Activated CD4-positive, alpha-beta T cell treated with anti-CD3 and anti-CD28 coated beads for 36 hours (primary cell): ENCODE measurements around the gene DLX3. TPM values are rescaled to one million over a fixed set of nuclear protein-coding genes. Genes with fewer than 3 reads are reported as not detected.

ENCODE experiments used
- ATAC-seq: fragments of 200-7000 bp; cut with Tn5 transposase; one replicate; pipeline ENCODE4 v1.10.0; 2021; ENCODE audit warnings: mild to moderate bottlenecking, moderate library complexity
- CTCF ChIA-PET: fragments of 350-600 bp; sonication (Branson Sonifier 250); formaldehyde crosslinking; loops from one replicate; lab custom pipeline; 2021; ENCODE audit warnings: antibody characterized with exemption; lab: Charles Lee
- POLR2A ChIA-PET: fragments of 350-600 bp; sonication (Branson Sonifier 250); formaldehyde crosslinking; loops from one replicate; lab custom pipeline; 2021; ENCODE audit warnings: antibody characterized with exemption, inconsistent platforms; lab: Charles Lee
- DNase-seq: peaks from one replicate; pipeline ENCODE4 v3.0.0-alpha.2; 2020
- H3K27ac Mint-ChIP-seq: one replicate; pipeline ENCODE4 v1.8.0; 2021; ENCODE audit warnings: mixed read lengths
- H3K27me3 Mint-ChIP-seq: one replicate; pipeline ENCODE4 v1.8.0; 2021; ENCODE audit warnings: mixed read lengths
- H3K36me3 Mint-ChIP-seq: one replicate; pipeline ENCODE4 v1.8.0; 2021; ENCODE audit warnings: low read depth, mixed read lengths
- H3K4me1 Mint-ChIP-seq: one replicate; pipeline ENCODE4 v1.8.0; 2021; ENCODE audit warnings: mixed read lengths
- H3K4me3 Mint-ChIP-seq: one replicate; pipeline ENCODE4 v1.8.0; 2021; ENCODE audit warnings: mild to moderate bottlenecking, moderate library complexity, mixed read lengths
- H3K9me3 Mint-ChIP-seq: one replicate; pipeline ENCODE4 v1.8.0; 2021; ENCODE audit warnings: low read depth, mixed read lengths
- intact Hi-C, 2 experiments: fragments of 100-400 bp; cut with DNase I in 1 of 2; cut with micrococcal nuclease in 1 of 2; formaldehyde crosslinking; loops; one replicate each; pipeline versions ENCODE4 v1.14.2 to v1.15.1; 2022 to 2024; cut with DNase I, micrococcal nuclease
- total RNA-seq, 2 experiments: library from RNA; stranded (reverse); gene quantifications; one replicate each; pipeline ENCODE4 v1.2.3, GENCODE V29; 2021

Gene DLX3
- total RNA-seq, 2 experiments from 2014 or later: 0.09 TPM; not detected in 1

DNA sequence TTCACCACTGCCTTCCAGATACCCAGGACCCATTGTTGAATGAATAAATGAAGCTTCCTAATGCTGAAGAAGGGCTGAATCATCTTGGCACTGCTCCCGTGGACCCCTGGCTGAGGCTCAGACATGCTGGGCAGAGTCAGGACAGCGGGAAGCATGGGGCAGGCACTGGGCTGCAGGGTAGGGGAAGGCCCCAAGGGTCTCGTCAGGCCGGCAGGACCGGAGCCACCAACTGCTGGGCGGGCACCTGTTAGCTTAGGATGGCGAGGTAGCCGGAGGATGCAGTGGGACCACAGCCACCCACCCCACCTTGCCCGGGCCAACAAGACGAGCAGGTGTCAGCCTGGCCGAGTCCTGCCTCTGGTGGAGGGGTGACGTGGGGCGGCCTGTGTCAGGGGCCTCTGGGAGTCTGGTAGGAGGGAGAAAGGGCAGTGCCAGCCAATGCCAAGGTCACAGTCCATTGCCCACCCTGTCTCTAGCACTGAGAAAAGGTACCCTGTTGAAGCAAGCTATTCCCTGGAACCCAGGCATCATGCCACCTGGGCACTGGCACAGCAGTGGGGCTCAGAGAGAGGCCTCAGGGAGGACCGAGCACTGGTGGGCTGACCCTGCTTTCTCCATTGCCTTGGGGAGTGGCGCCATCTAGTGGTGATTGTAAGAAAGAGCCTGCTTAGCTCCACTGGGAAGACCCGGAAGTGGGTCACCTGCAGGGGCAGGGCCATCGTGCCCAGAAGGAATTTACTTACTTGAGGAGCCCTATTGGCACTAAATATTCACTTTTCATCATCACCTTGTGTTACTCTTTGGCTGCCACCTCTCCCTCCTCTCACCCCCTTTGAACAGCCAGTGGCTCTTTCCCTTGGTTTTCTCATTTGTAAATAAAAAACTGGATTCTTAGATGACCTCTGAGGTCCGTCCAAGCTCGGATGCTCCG, 3.0 kb upstream of the DLX3 start:
- Mint-ChIP-seq H3K4me3 (no peak overlapping the region), H3K4me1 (peaks cover 23% of the 10 kb centered on the region), H3K27ac (no peak overlapping the region), H3K9me3 (no peaks in the 10 kb centered on the region), H3K36me3 (no peaks in the 10 kb centered on the region), H3K27me3 (peaks cover 56% of the 10 kb centered on the region)
- ChIA-PET POLR2A (interaction anchor here (0.6 to 1.1 kb wide), 5 partner anchors 8 to 1078 kb away, joined by 3 to 5 read pairs (median 3); no protein-coding TSS in a partner anchor), CTCF (interaction anchor here (0.6 to 9.4 kb wide), 65 partner anchors 8 to 815 kb away, joined by 3 to 138 read pairs (median 4); partner anchors contain the start of genes PDK2 and SLC35B1)
- intact Hi-C loops: loop anchor here (1.0 to 10.0 kb wide), 7 partner anchors 46 to 430 kb away; partner anchors contain the start of gene SLC35B1 (in 2 of the 2)
- DNase-seq: peak; percentile 92
- peak; percentile 86 for ATAC-seq

DNA sequence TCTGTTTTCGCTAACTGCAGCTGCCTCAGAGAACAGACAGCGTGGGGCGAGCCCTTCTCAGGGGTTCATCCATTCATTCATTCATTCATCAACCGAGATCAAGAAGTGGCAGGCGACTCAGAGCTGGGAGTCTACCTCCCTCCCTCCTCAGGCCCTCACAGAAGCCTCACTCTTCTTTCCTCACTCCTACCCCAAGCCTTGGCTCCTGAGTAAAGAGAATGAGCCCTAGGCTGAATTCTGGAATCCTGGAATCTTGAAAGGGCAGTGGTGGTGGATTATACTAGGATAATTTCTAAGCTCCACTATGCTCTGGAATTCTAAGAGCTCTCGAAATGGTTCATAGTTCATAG, 2.3 kb upstream of the DLX3 start:
- no peak overlapping the region for H3K4me3 Mint-ChIP-seq
- intact Hi-C loops: loop anchor here (1.0 to 10.0 kb wide), 3 partner anchors 290 to 429 kb away; partner anchors contain the start of gene SLC35B1 (in 2 of the 2)
- CTCF ChIA-PET: interaction anchor here (0.7 to 9.4 kb wide), 47 partner anchors 9 to 814 kb away, joined by 3 to 138 read pairs (median 6); partner anchors contain the start of gene PDK2

DNA sequence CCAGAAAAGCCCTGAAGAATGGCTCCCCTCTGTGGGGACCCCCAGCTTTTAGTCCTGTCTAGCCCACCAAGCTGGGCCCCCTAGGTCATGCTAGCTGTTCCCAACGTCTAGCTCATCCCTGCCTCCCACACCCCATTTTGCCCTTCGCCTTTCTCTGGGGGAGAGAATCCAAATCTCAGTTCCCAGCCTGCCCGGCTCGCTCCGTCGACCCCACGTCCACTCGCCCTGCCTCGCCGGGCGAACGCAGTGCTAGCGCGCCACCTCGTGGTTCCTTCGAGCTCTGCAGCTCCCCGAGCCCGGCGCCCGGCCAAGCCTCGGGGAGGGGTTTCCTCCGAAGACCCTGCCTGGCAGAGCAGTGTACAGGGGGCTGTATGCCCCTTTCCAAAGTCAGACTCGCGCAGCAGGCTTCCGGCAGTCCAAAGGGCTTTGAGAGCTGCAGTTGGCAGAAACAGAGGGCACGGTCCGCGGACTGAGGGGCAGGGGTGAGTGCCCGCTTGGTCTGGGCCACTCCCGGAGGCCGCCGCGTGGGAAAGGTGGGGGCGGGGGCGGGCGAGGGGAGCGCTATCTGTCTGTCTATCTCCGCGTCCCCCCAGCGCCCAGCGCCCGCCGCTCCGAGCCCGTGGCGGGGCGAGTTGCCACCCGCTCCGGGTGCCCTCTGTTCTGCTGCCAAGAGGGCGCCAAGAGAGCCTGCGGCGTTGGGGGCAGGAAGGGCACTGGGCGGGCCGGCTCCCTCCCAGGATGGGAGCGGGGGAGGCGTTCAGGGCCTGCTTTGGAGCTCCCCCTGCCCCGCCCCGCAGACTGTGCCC, 1.7 kb upstream of the DLX3 start:
- Mint-ChIP-seq H3K4me1 (peaks cover 23% of the 10 kb centered on the region), H3K9me3 (no peaks in the 10 kb centered on the region), H3K27me3 (peaks cover 59% of the 10 kb centered on the region), H3K27ac (no peak overlapping the region), H3K36me3 (no peaks in the 10 kb centered on the region), H3K4me3 (peak overlapping the region; percentile 37)
- ChIA-PET CTCF (interaction anchor here (0.5 to 9.4 kb wide), 53 partner anchors 8 to 589 kb away, joined by 3 to 138 read pairs (median 5); partner anchors contain the start of gene PDK2), POLR2A (interaction anchor here (0.6 to 1.1 kb wide), 2 partner anchors 26 to 143 kb away, joined by 3 to 4 read pairs; no protein-coding TSS in a partner anchor)
- intact Hi-C loops: loop anchor here (1.0 to 10.0 kb wide), 5 partner anchors 27 to 428 kb away; partner anchors contain the start of genes SLC35B1 (in 2 of the 2) and DLX4 (in 1 of the 2)
- ATAC-seq: peak; percentile 37
- DNase-seq: peak; percentile 80

More for the DNA sequence above, 2.3 kb upstream of the DLX3 start:
- Mint-ChIP-seq H3K27ac (no peak overlapping the region), H3K27me3 (peaks cover 57% of the 10 kb centered on the region), H3K36me3 (no peaks in the 10 kb centered on the region), H3K9me3 (no peaks in the 10 kb centered on the region), H3K4me1 (peaks cover 23% of the 10 kb centered on the region)
- POLR2A ChIA-PET: interaction anchor here (1.1 kb wide), 1 partner anchor 27 kb away, joined by 3 read pairs; no protein-coding TSS in a partner anchor
- no peak for DNase-seq
- ATAC-seq: no peak

DNA sequence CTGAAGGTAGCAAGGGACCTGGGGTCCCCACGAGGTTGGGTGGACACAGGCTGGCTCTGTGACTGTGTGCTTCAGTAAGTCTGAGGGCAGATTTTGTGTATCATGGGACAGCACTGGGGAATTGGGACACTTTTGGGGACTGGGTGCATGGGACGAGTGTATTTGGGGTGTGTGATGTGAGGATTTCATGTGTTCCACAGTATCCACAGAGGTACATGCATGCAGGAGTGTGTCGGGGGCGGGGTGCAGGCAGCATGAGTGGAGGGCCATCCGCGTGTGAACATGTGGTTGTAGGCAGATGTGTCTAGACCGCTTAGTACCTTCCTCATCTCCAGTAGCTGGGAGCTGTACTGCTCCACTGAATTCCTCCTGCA, 1.1 kb upstream of the DLX3 start:
- Mint-ChIP-seq H3K9me3 (no peaks in the 10 kb centered on the region), H3K27ac (no peak overlapping the region), H3K4me3 (no peak overlapping the region), H3K27me3 (peaks cover 55% of the 10 kb centered on the region), H3K36me3 (no peaks in the 10 kb centered on the region), H3K4me1 (peaks cover 23% of the 10 kb centered on the region)
- intact Hi-C loops: loop anchor here (1.0 to 10.0 kb wide), 4 partner anchors 27 to 291 kb away; partner anchors contain the start of genes SLC35B1 (in 2 of the 2) and DLX4 (in 1 of the 2)
- no peak for ATAC-seq
- no peak for DNase-seq
- ChIA-PET POLR2A (interaction anchor here (0.6 kb wide), 1 partner anchor 142 kb away, joined by 4 read pairs; no protein-coding TSS in a partner anchor), CTCF (interaction anchor here (0.7 to 9.4 kb wide), 37 partner anchors 8 to 439 kb away, joined by 3 to 138 read pairs (median 5); partner anchors contain the start of gene PDK2)

DNA sequence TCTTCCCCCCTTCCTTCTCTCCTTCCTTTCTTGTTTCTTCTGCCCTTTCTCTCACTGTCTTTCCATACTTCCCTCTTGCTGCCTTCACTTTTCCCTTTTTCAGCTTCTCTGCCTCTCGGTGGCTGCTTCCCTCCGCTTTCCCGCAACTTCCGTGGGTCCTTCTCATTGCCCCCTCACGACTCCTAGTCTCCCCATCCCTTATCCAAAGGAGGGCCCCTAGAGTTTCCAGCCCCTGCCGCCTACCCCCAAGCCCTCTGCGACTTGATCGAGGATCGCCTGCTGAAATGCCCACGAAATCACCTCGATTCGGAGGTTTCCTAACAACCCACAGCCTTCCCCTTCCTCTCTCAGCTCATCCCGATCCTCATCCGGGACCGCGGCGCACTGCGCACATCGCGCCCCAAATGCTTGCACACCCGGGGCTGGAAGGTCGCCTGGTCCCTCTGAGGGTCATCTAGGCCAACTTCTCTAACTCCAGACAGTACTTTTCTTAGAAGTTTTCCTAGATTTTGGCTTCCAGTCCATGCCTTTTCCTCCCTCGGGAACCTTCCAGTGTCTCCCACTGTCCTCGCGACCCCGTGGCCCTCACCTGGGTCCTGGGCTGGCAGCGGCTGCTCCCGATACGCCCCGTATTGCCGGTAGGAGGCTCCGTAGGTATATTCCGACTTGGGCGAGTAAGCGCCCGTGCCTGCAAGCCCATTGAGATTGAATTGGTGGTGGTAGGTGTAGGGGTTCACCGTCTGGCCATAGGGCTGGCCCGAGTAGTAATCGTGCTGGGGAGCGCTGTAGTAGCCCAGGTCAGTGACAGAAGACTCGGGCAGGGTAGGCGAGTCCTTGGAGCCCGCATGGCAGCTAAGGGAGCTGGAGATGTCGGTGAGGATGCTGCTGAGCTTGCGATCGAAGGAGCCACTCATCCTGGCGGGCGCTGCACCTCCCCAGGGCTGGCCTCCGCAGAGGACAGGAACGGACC, 654 bp downstream of the DLX3 start:
- Mint-ChIP-seq H3K36me3 (no peaks in the 10 kb centered on the region), H3K27ac (no peak overlapping the region), H3K9me3 (no peaks in the 10 kb centered on the region), H3K27me3 (peaks cover 47% of the 10 kb centered on the region), H3K4me3 (peak overlapping the region; percentile 56), H3K4me1 (peaks cover 23% of the 10 kb centered on the region)
- DNase-seq (peak; percentile 44), ATAC-seq (peak; percentile 5)
- POLR2A ChIA-PET: interaction anchor here (0.6 kb wide), 1 partner anchor 77 kb away, joined by 3 read pairs; no protein-coding TSS in a partner anchor
- intact Hi-C loops: loop anchor here (5.0 to 10.0 kb wide), 2 partner anchors 287 to 290 kb away; partner anchors contain the start of gene SLC35B1 (in 2 of the 2)
- CTCF ChIA-PET: interaction anchor here (0.6 to 9.4 kb wide), 15 partner anchors 19 to 462 kb away, joined by 3 to 138 read pairs (median 4); partner anchors contain the start of gene DLX4

DNA sequence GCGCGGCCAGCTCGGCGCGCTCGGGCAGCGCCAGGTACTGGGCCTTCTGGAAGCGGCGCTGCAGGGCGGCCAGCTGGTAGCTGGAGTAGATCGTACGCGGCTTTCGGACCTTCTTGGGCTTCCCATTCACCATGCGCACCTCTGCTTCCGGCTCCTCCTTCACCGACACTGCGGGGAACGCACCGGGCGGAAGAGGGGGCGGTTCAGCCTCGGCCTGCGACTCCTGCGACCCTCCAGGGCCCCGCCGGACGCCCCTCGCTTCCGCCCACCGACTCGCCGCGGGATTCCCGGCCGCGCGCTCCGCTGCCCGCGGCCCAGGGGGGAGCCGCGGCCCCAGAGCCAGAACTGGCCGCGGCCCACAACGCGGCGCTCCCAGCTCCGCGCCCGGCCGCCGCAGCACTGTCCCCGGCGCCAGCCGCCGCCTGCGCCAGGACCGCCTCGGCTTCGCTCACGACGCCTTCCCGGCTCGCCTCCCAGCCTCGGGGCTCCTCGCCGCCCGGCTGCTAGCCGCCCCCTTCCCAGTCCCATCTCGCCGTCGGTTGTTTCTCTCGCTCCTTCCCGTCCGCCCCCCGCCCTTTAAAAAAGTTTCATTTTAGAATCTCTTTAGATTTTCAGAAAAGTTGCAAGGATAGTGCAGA, 1.5 kb downstream of the DLX3 start:
- ATAC-seq (peak; percentile 24), DNase-seq (peak; percentile 58)
- Mint-ChIP-seq H3K27me3 (peaks cover 46% of the 10 kb centered on the region), H3K4me3 (peak overlapping the region; percentile 56), H3K36me3 (no peaks in the 10 kb centered on the region), H3K4me1 (peaks cover 23% of the 10 kb centered on the region), H3K27ac (no peak overlapping the region), H3K9me3 (no peaks in the 10 kb centered on the region)
- ChIA-PET POLR2A (no interaction called here), CTCF (interaction anchor here (0.7 to 7.3 kb wide), 4 partner anchors 25 to 426 kb away, joined by 3 to 124 read pairs (median 4); partner anchors contain the start of gene DLX4)
- intact Hi-C loops: loop anchor here (1.0 to 10.0 kb wide), 2 partner anchors 25 to 289 kb away; partner anchors contain the start of gene SLC35B1 (in 1 of the 2)

DNA sequence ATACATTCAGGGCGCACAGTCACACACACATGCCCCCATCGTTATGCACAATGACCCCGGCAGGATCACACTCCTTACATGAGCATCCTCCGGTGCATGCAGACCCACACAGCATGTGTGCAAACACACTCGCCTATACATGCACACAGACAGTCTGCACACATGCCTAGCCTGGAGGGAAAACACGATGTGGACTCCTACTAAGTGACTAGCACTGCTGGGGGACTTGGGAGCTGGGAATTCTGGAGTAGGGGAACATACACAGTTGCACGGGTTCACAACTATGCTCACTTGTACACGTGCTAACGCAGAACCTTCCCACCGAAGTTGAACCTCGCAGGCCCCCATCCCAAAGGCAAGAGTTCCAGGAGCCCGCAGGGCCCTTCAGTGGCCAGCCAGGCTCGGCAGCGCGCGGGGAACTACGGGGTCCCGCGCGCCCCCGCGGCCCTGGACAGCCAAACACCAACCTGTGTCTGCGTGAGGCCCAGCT, 2.0 kb downstream of the DLX3 start:
- H3K27ac Mint-ChIP-seq: no peak overlapping the region
- ATAC-seq (no peak), DNase-seq (no peak)
- ChIA-PET POLR2A (no interaction called here), CTCF (interaction anchor here (1.2 to 7.3 kb wide), 3 partner anchors 24 to 425 kb away, joined by 3 to 124 read pairs (median 3); partner anchors contain the start of gene DLX4)
- H3K4me1 Mint-ChIP-seq: peaks cover 20% of the 10 kb centered on the region
- no peaks in the 10 kb centered on the region for H3K36me3 Mint-ChIP-seq
- H3K9me3 Mint-ChIP-seq: no peaks in the 10 kb centered on the region
- intact Hi-C loops: loop anchor here (1.0 to 10.0 kb wide), 2 partner anchors 25 to 288 kb away; partner anchors contain the start of gene SLC35B1 (in 1 of the 2)
- peaks cover 51% of the 10 kb centered on the region for H3K27me3 Mint-ChIP-seq
- peak overlapping the region; percentile 34 for H3K4me3 Mint-ChIP-seq

DNA sequence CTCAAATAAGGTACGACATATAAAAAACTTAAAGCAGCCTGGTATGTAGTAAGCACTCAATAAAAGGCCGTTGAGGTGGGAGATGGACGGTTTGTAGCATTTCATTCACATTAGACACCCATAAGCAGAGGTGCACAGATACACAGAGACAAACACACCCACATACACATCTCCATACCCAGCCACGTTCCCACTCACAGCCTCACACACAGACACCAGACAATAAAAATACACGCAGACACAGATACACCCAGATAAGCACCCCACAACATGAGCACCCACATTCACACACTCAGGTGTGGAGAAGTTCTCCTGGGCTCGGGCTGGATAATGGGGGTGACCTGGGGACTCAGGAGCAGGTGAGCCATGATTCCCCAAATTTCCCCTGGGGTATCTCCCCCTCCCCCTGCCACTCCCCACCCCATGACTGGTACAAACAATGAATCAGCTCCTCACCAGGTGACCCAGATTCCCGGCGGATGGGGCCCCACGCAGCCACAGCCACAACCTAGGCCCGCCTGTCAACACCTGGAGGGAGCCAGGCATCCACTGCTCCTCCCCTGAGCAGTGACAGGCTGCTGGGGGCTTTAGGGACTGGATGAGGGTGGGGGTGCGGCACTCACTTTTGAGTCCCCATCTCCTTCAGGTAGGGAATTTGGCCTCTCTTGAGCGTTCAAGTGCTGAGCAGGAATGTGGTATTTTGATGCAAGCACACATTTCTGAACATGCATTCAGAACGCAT, 2.7 kb downstream of the DLX3 start:
- no peak overlapping the region for H3K4me3 Mint-ChIP-seq
- no peaks in the 10 kb centered on the region for H3K9me3 Mint-ChIP-seq
- H3K36me3 Mint-ChIP-seq: no peaks in the 10 kb centered on the region
- ChIA-PET POLR2A (no interaction called here), CTCF (interaction anchor here (0.6 to 7.3 kb wide), 3 partner anchors 34 to 425 kb away, joined by 3 to 124 read pairs (median 3); no protein-coding TSS in a partner anchor)
- H3K27me3 Mint-ChIP-seq: peaks cover 53% of the 10 kb centered on the region
- DNase-seq (no peak), ATAC-seq (no peak)
- H3K4me1 Mint-ChIP-seq: peaks cover 20% of the 10 kb centered on the region
- intact Hi-C loops: loop anchor here in 1 of 2 experiments (10.0 kb wide), 1 partner anchor 288 kb away; the partner anchor contains the start of gene SLC35B1
- H3K27ac Mint-ChIP-seq: no peak overlapping the region
